Mammary epithelial cell (primary cell): ENCODE data around the gene CST1.
"Not testable (repeated sequence)": the region's sequence is repeated elsewhere in the genome, so short reads cannot be mapped to it uniquely, and the experiment has no call there.

ENCODE experiments used
- CTCF ChIP-seq, 2 donors: IDR thresholded peaks in 1 of 2; conservative IDR thresholded peaks in 1 of 2; 2 replicates each; pipeline ENCODE4 v1.5.1; 2011 to 2012; ENCODE audit warnings: inconsistent platforms in 2 of 2, low read length in 2 of 2, mild to moderate bottlenecking in 2 of 2, control low read depth in 1 of 2, low read depth in 1 of 2; ENCODE audit not compliant: insufficient read depth in 1 of 2; ENCODE audit errors: extremely low read depth in 1 of 2
- EZH2 ChIP-seq: IDR thresholded peaks from 2 replicates; pipeline ENCODE4 v1.6.1; 2012; ENCODE audit warnings: low read length, inconsistent platforms, borderline replicate concordance

GRCh38 chr20:23735391-23735790 is 15.3 kb downstream of the CST1 start:
- not testable (repeated sequence) for TF ChIP-seq CTCF (conservative IDR thresholded peaks at IDR 0.05 in 1 of 2, IDR thresholded peaks at IDR 0.05 in 1 of 2; ENCODE audit: extremely low read depth in 1 of 2, insufficient read depth in 1 of 2, low read depth in 1 of 2, low read length in 2 of 2); EZH2
